Measurements from ENCODE around the gene TMEM245. TPM values are rescaled to one million over a fixed set of nuclear protein-coding genes. Genes with fewer than 3 reads are reported as not detected.
A peak's percentile ranks its signal among the peaks of the same experiment; 100 is the strongest.

The TMEM245 gene
- total RNA-seq, 1 donor from 2014 or later: 40.0 TPM

- Mint-ChIP-seq H3K4me3 (ENCODE audit: unreplicated experiment) (no peak overlapping the region), H3K27me3 (ENCODE audit: unreplicated experiment) (no peaks in the 10 kb centered on the region), H3K27ac (ENCODE audit: unreplicated experiment) (peak overlapping the region; percentile 93)
Observed at GRCh38 chr9:109113892-109114609, 5.7 kb downstream of the TMEM245 start.

GRCh38 chr9:109113254-109113653 is 6.5 kb downstream of the TMEM245 start:
- Mint-ChIP-seq H3K4me1 (ENCODE audit: unreplicated experiment) (peaks cover 91% of the 10 kb centered on the region), H3K27ac (ENCODE audit: unreplicated experiment) (peak overlapping the region; percentile 93), H3K9me3 (ENCODE audit: unreplicated experiment) (no peaks in the 10 kb centered on the region), H3K4me3 (ENCODE audit: unreplicated experiment) (peak overlapping the region; percentile 18), H3K36me3 (ENCODE audit: unreplicated experiment) (peaks cover 1% of the 10 kb centered on the region), H3K27me3 (ENCODE audit: unreplicated experiment) (no peaks in the 10 kb centered on the region)
- no peak for DNase-seq (ENCODE audit: extremely low spot score, unreplicated experiment)
- TF ChIP-seq CTCF (IDR thresholded peaks at IDR 0.05): no peak

More at GRCh38 chr9:109113892-109114609, 5.7 kb downstream of the TMEM245 start:
- Mint-ChIP-seq H3K4me1 (ENCODE audit: unreplicated experiment) (peaks cover 86% of the 10 kb centered on the region), H3K36me3 (ENCODE audit: unreplicated experiment) (peaks cover 1% of the 10 kb centered on the region), H3K9me3 (ENCODE audit: unreplicated experiment) (no peaks in the 10 kb centered on the region)
- no peak for DNase-seq (ENCODE audit: extremely low spot score, unreplicated experiment)
- no peak for TF ChIP-seq CTCF (IDR thresholded peaks at IDR 0.05)

- H3K27ac Mint-ChIP-seq (ENCODE audit: unreplicated experiment): peak overlapping the region; percentile 93
- peaks cover 88% of the 10 kb centered on the region for H3K4me1 Mint-ChIP-seq (ENCODE audit: unreplicated experiment)
- H3K4me3 Mint-ChIP-seq (ENCODE audit: unreplicated experiment): peak overlapping the region; percentile 65
- TF ChIP-seq CTCF (IDR thresholded peaks at IDR 0.05): no peak
- no peaks in the 10 kb centered on the region for H3K27me3 Mint-ChIP-seq (ENCODE audit: unreplicated experiment)
- no peaks in the 10 kb centered on the region for H3K36me3 Mint-ChIP-seq (ENCODE audit: unreplicated experiment)
- no peak for DNase-seq (ENCODE audit: extremely low spot score, unreplicated experiment)
- no peaks in the 10 kb centered on the region for H3K9me3 Mint-ChIP-seq (ENCODE audit: unreplicated experiment)
Observed at GRCh38 chr9:109110329-109111021, 9.3 kb downstream of the TMEM245 start.

GRCh38 chr9:109109967-109110328 is 9.8 kb downstream of the TMEM245 start:
- H3K27me3 Mint-ChIP-seq (ENCODE audit: unreplicated experiment): no peaks in the 10 kb centered on the region
- DNase-seq (ENCODE audit: extremely low spot score, unreplicated experiment): no peak

More at GRCh38 chr9:109109967-109110328, 9.8 kb downstream of the TMEM245 start:
- H3K4me1 Mint-ChIP-seq (ENCODE audit: unreplicated experiment): peaks cover 85% of the 10 kb centered on the region
- TF ChIP-seq CTCF (IDR thresholded peaks at IDR 0.05): no peak
- peaks cover 1% of the 10 kb centered on the region for H3K36me3 Mint-ChIP-seq (ENCODE audit: unreplicated experiment)
- H3K4me3 Mint-ChIP-seq (ENCODE audit: unreplicated experiment): peak overlapping the region; percentile 65
- peak overlapping the region; percentile 93 for H3K27ac Mint-ChIP-seq (ENCODE audit: unreplicated experiment)
- H3K9me3 Mint-ChIP-seq (ENCODE audit: unreplicated experiment): no peaks in the 10 kb centered on the region

Data from osteocyte (in vitro differentiated cells).